Jurkat, Clone E6-1 (cell line): ENCODE results near the gene PDIA5.

Experiments
- DNase-seq: peaks from one replicate; pipeline ENCODE4 v3.0.0-alpha.2; 2011; ENCODE audit warnings: low read depth, low spot score
- H3K4me3 ChIP-seq: 2 replicates; pipeline ENCODE4 v1.5.1; 2011; ENCODE audit warnings: mild to moderate bottlenecking, low read length, control low read depth, moderate library complexity

Gene PDIA5

GRCh38 chr3:123154020-123154985, 87.5 kb downstream of the PDIA5 start:
- no peak for DNase-seq
- H3K4me3 ChIP-seq: no peak overlapping the region

GRCh38 chr3:123155471-123156011, 88.7 kb downstream of the PDIA5 start:
- no peak for DNase-seq
- H3K4me3 ChIP-seq: no peak overlapping the region

GRCh38 chr3:123156276-123156995, 89.6 kb downstream of the PDIA5 start:
- DNase-seq: no peak
- H3K4me3 ChIP-seq: no peak overlapping the region

- no peak for DNase-seq
- no peak overlapping the region for H3K4me3 ChIP-seq
Observed at GRCh38 chr3:123157209-123157597, 90.4 kb downstream of the PDIA5 start.

GRCh38 chr3:123157598-123158287, 90.9 kb downstream of the PDIA5 start:
- DNase-seq: no peak
- H3K4me3 ChIP-seq: no peak overlapping the region

GRCh38 chr3:123158330-123158729, 91.5 kb downstream of the PDIA5 start:
- H3K4me3 ChIP-seq: no peak overlapping the region
- no peak for DNase-seq

GRCh38 chr3:123158899-123159390, 92.1 kb downstream of the PDIA5 start:
- DNase-seq: no peak
- no peak overlapping the region for H3K4me3 ChIP-seq

- no peak overlapping the region for H3K4me3 ChIP-seq
- DNase-seq: no peak
Observed at GRCh38 chr3:123159926-123160635, 93.3 kb downstream of the PDIA5 start.

- H3K4me3 ChIP-seq: no peak overlapping the region
- DNase-seq: no peak
Observed at GRCh38 chr3:123161167-123161566, 94.3 kb downstream of the PDIA5 start.

GRCh38 chr3:123163141-123163540, 96.3 kb downstream of the PDIA5 start:
- no peak overlapping the region for H3K4me3 ChIP-seq
- no peak for DNase-seq

GRCh38 chr3:123165163-123165562, 98.3 kb downstream of the PDIA5 start:
- DNase-seq: no peak
- no peak overlapping the region for H3K4me3 ChIP-seq

- no peak for DNase-seq
- no peak overlapping the region for H3K4me3 ChIP-seq
Observed at GRCh38 chr3:123167686-123168085, 100.9 kb downstream of the PDIA5 start.

GRCh38 chr3:123168122-123168521, 101.3 kb downstream of the PDIA5 start:
- H3K4me3 ChIP-seq: no peak overlapping the region
- DNase-seq: no peak

- DNase-seq: no peak
- no peak overlapping the region for H3K4me3 ChIP-seq
Observed at GRCh38 chr3:123168605-123169004, 101.8 kb downstream of the PDIA5 start.

GRCh38 chr3:123169492-123169929, 102.7 kb downstream of the PDIA5 start:
- no peak for DNase-seq
- H3K4me3 ChIP-seq: no peak overlapping the region

- no peak overlapping the region for H3K4me3 ChIP-seq
- no peak for DNase-seq
Observed at GRCh38 chr3:123169930-123170329, 103.1 kb downstream of the PDIA5 start.

- no peak overlapping the region for H3K4me3 ChIP-seq
- DNase-seq: no peak
Observed at GRCh38 chr3:123180791-123181190, 114.0 kb downstream of the PDIA5 start.

- no peak overlapping the region for H3K4me3 ChIP-seq
- DNase-seq: no peak
Observed at GRCh38 chr3:123186695-123187094, 119.9 kb downstream of the PDIA5 start.

GRCh38 chr3:123188058-123188457, 121.2 kb downstream of the PDIA5 start:
- H3K4me3 ChIP-seq: no peak overlapping the region
- DNase-seq: no peak
